ACHN (cell line): Measurements from ENCODE around the gene SNTG2.

Experiments
- DNase-seq: peaks from one replicate; pipeline ENCODE4 v3.0.0-alpha.2; 2015
- in situ Hi-C: cut with HindIII; loops from 2 replicates; pipeline ENCODE4 v1.10.0; 2017; ENCODE audit warnings: low sequenced_read_pairs, low pct_ligation_motif_present, low pct_unique_long_range_greater_than_20kb

The SNTG2 gene

GRCh38 chr2:1147873-1148612 lies 197.4 kb downstream of the SNTG2 start:
- in situ Hi-C loops = no loop called here
- DNase-seq = no peak

GRCh38 chr2:1150724-1151511 lies 200.3 kb downstream of the SNTG2 start:
- no peak for DNase-seq
- in situ Hi-C loops = no loop called here

- in situ Hi-C loops = no loop called here
- no peak for DNase-seq
Measured at GRCh38 chr2:1152375-1152774, 201.7 kb downstream of the SNTG2 start.

GRCh38 chr2:1153920-1154319 lies 203.3 kb downstream of the SNTG2 start:
- DNase-seq = no peak
- in situ Hi-C loops = no loop called here

- no peak for DNase-seq
- in situ Hi-C loops = no loop called here
Measured at GRCh38 chr2:1154710-1155594, 204.3 kb downstream of the SNTG2 start.

GRCh38 chr2:1156059-1156458 lies 205.4 kb downstream of the SNTG2 start:
- in situ Hi-C loops = no loop called here

GRCh38 chr2:1156531-1156930 lies 205.9 kb downstream of the SNTG2 start:
- in situ Hi-C loops = no loop called here
- no peak for DNase-seq

More at GRCh38 chr2:1156059-1156458, 205.4 kb downstream of the SNTG2 start:
- no peak for DNase-seq

- no peak for DNase-seq
- in situ Hi-C loops = no loop called here
Measured at GRCh38 chr2:1157107-1157506, 206.5 kb downstream of the SNTG2 start.

- no peak for DNase-seq
- in situ Hi-C loops = no loop called here
Measured at GRCh38 chr2:1159013-1159412, 208.4 kb downstream of the SNTG2 start.

GRCh38 chr2:1162246-1162645 lies 211.6 kb downstream of the SNTG2 start:
- in situ Hi-C loops = no loop called here
- no peak for DNase-seq

GRCh38 chr2:1162768-1163584 lies 212.3 kb downstream of the SNTG2 start:
- DNase-seq = no peak
- in situ Hi-C loops = no loop called here

GRCh38 chr2:1166976-1167375 lies 216.3 kb downstream of the SNTG2 start:
- in situ Hi-C loops = no loop called here
- no peak for DNase-seq

GRCh38 chr2:1168846-1169245 lies 218.2 kb downstream of the SNTG2 start:
- in situ Hi-C loops = no loop called here
- DNase-seq = no peak

GRCh38 chr2:1169291-1169949 lies 218.8 kb downstream of the SNTG2 start:
- no peak for DNase-seq
- in situ Hi-C loops = no loop called here

GRCh38 chr2:1170241-1170640 lies 219.6 kb downstream of the SNTG2 start:
- in situ Hi-C loops = no loop called here
- DNase-seq = no peak

- in situ Hi-C loops = no loop called here
- no peak for DNase-seq
Measured at GRCh38 chr2:1170711-1171110, 220.1 kb downstream of the SNTG2 start.

GRCh38 chr2:1173528-1173927 lies 222.9 kb downstream of the SNTG2 start:
- DNase-seq = no peak
- in situ Hi-C loops = no loop called here

GRCh38 chr2:1181893-1182292 lies 231.2 kb downstream of the SNTG2 start:
- DNase-seq = no peak
- in situ Hi-C loops = no loop called here
